GM12878 (cell line): Measurements from ENCODE around the gene CHERP. TPM values are rescaled to one million over a fixed set of nuclear protein-coding genes. Genes with fewer than 3 reads are reported as not detected.

Experiments
- BMI1 ChIP-seq: fragments of 450-650 bp; IDR thresholded peaks from 2 replicates; pipeline ENCODE4 v1.6.1; 2016; ENCODE audit warnings: mild to moderate bottlenecking, moderate library complexity, borderline replicate concordance
- CEBPB ChIP-seq, 2 experiments: fragments of 150-350 bp in 1 of 2; IDR thresholded peaks; 2 replicates each; pipeline ENCODE4 v1.6.1; 2012 to 2014; ENCODE audit warnings: low read depth in 2 of 2, low read length in 2 of 2, borderline replicate concordance in 1 of 2, inconsistent platforms in 1 of 2
- CHD4 ChIP-seq: fragments of 200-600 bp; sonication (generic); IDR thresholded peaks from 2 replicates; pipeline ENCODE4 v1.6.1; 2016; ENCODE audit warnings: mild to moderate bottlenecking
- CREM ChIP-seq: IDR thresholded peaks from 2 replicates; pipeline ENCODE4 v1.6.1; 2014; ENCODE audit warnings: antibody characterized with exemption, low read depth
- FOS ChIP-seq: IDR thresholded peaks from 3 replicates; pipeline ENCODE4 v1.6.1; 2011; ENCODE audit warnings: borderline replicate concordance; ENCODE audit not compliant: insufficient read length; ENCODE audit errors: extremely low read depth
- FOXM1 ChIP-seq: IDR thresholded peaks from 2 replicates; pipeline ENCODE4 v1.6.1; 2012; ENCODE audit warnings: low read depth, mild to moderate bottlenecking, inconsistent platforms, low read length, moderate library complexity
- IKZF2 ChIP-seq, 2 experiments: fragments of 450-650 bp; IDR thresholded peaks; 2 replicates each; pipeline ENCODE4 v1.6.1; 2017; ENCODE audit warnings: mild to moderate bottlenecking in 2 of 2, moderate library complexity in 2 of 2
- LARP7 ChIP-seq: fragments of 450-650 bp; IDR thresholded peaks from 2 replicates; pipeline ENCODE4 v1.6.1; 2017; ENCODE audit warnings: mild to moderate bottlenecking
- MTA2 ChIP-seq: fragments of 450-650 bp; IDR thresholded peaks from 2 replicates; pipeline ENCODE4 v1.6.1; 2016; ENCODE audit warnings: low read depth, mild to moderate bottlenecking, moderate library complexity
- MTA3 ChIP-seq: IDR thresholded peaks from 2 replicates; pipeline ENCODE4 v1.6.1; 2012; ENCODE audit warnings: low read length, inconsistent platforms, borderline replicate concordance
- NFYA ChIP-seq: IDR thresholded peaks from 2 replicates; pipeline ENCODE4 v1.6.1; 2011; ENCODE audit warnings: low read depth, mild to moderate bottlenecking, low read length, improper control_type of control experiment, borderline replicate concordance
- NFYB ChIP-seq: IDR thresholded peaks from 2 replicates; pipeline ENCODE4 v1.6.1; 2011; ENCODE audit warnings: low read depth, mild to moderate bottlenecking, low read length, improper control_type of control experiment, moderate library complexity; ENCODE audit not compliant: insufficient read depth
- NR2F1 ChIP-seq: fragments of 450-650 bp; conservative IDR thresholded peaks from 2 replicates; pipeline ENCODE4 v1.6.1; 2017; ENCODE audit warnings: mild to moderate bottlenecking
- NRF1 ChIP-seq: conservative IDR thresholded peaks from 2 replicates; pipeline ENCODE4 v1.6.1; 2011; ENCODE audit warnings: mild to moderate bottlenecking, low read depth, low read length, improper control_type of control experiment
- PML ChIP-seq: IDR thresholded peaks from 2 replicates; pipeline ENCODE4 v1.6.1; 2012; ENCODE audit warnings: low read length, inconsistent platforms
- POU2F2 ChIP-seq: IDR thresholded peaks from 3 replicates; pipeline ENCODE4 v1.6.1; 2011; ENCODE audit warnings: low read depth, mild to moderate bottlenecking, low read length, borderline replicate concordance
- RAD21 ChIP-seq: IDR thresholded peaks from 2 replicates; pipeline ENCODE4 v1.6.1; 2011; ENCODE audit warnings: mild to moderate bottlenecking, low read depth, low read length, moderate library complexity; ENCODE audit not compliant: insufficient read depth
- RCOR1 ChIP-seq: conservative IDR thresholded peaks from 2 replicates; pipeline ENCODE4 v1.6.1; 2012; ENCODE audit warnings: low read depth, low read length, improper control_type of control experiment
- SIX5 ChIP-seq: IDR thresholded peaks from 2 replicates; pipeline ENCODE4 v1.6.1; 2011; ENCODE audit warnings: mild to moderate bottlenecking, low read depth, low read length, moderate library complexity; ENCODE audit not compliant: severe bottlenecking
- SREBF1 ChIP-seq: IDR thresholded peaks from 2 replicates; pipeline ENCODE4 v1.6.1; 2012; ENCODE audit warnings: mild to moderate bottlenecking, low read length
- SREBF2 ChIP-seq: IDR thresholded peaks from 2 replicates; pipeline ENCODE4 v1.6.1; 2012; ENCODE audit warnings: mild to moderate bottlenecking, low read length
- STAT1 ChIP-seq: fragments of 450-650 bp; conservative IDR thresholded peaks from 2 replicates; pipeline ENCODE4 v1.6.1; 2014; ENCODE audit warnings: antibody characterized with exemption, mild to moderate bottlenecking
- TBL1XR1 ChIP-seq: IDR thresholded peaks from 2 replicates; pipeline ENCODE4 v1.6.1; 2012; ENCODE audit warnings: low read depth, low read length, improper control_type of control experiment
- polyA plus RNA-seq, 11 experiments: library from polyadenylated mRNA; depleted of rRNA in 4 of 11; unstranded in 6 of 11; stranded (reverse) in 5 of 11; fragments of >200 nt; fragmentation: Nextera tagmentation in 4 of 11; fragmentation: Illumina TruSeq in 1 of 11; extraction: Ambion mirVana in 4 of 11; extraction: Trizol in 1 of 11; gene quantifications; 1 replicate in 1 of 11; 2 replicates in 10 of 11; pipeline versions ENCODE4 v1.2.1 to v1.2.3, GENCODE V29; 2011 to 2016; ENCODE audit warnings: inconsistent platforms in 2 of 11, missing spikeins in 2 of 11, low read depth in 1 of 11
- total RNA-seq, 4 experiments: library from RNA; depleted of rRNA in 3 of 4; stranded (reverse); fragments of >200 nt in 3 of 4; fragmentation: Illumina TruSeq in 1 of 4; extraction: Trizol in 1 of 4; gene quantifications; 2 replicates each; pipeline versions ENCODE4 v1.2.1 to v1.2.3, GENCODE V29; 2013 to 2021
- TF ChIP-seq, protein P1 (sequence below): IDR thresholded peaks from 2 replicates; pipeline ENCODE4 v1.6.1; 2011; ENCODE audit warnings: low read depth, low read length, improper control_type of control experiment, borderline replicate concordance
- TF ChIP-seq, protein P2 (sequence below): IDR thresholded peaks from 2 replicates; pipeline ENCODE4 v1.6.1; 2012; ENCODE audit warnings: low read depth, low read length, improper control_type of control experiment
- TF ChIP-seq, protein P3 (sequence below): IDR thresholded peaks from 2 replicates; pipeline ENCODE4 v1.6.1; 2011; ENCODE audit warnings: low read depth, mild to moderate bottlenecking, low read length, moderate library complexity, borderline replicate concordance; ENCODE audit errors: extremely low read depth

Gene CHERP
- total and polyA plus RNA-seq, 10 of the 15 experiments (the other 5 are each of a cell fraction or from before 2014, with no cell fraction given), result 0.66 to 65.3 (median 12.2) TPM

DNA sequence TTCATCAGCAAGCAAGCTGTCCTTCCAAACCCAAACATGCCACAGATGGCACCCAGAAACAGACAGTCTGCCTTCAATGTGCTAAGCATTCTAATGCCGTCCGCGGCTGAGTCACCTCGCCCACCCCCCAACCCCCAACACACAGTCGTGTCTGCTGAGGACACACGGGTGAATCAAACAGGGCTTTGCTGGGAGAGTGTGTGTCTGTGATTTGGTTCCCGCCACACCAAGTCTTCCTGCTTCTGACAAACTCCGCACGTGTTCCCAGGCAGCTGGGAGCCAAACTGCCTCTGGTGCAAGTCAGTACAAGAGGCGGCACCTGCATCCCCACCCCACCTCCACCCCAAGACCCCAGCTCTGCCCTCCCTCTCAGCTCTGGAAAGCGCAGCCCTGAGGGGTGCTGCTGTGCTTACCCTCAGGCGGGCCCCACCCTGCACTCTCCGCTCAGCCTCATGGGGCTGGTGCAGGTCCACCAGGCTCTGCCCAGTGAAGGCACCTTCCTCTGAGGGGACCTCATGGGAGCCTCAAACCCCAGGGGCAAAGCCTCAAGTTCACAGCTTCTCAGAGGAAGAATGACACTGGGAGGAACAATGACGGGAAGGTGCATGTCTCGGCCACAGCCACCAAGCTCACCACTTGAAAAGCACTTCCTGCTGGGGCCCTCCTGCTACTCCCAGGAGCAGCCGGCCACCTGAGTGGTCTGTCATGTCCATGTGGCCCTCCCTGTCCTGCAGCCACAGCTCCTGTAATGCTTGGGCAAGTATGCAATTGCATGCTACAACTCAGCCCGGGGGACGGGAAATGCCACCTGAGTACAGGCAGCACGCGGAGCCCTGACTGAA is 45.0 kb upstream of the CHERP start (continued):
- TF ChIP-seq SIX5 (no peak), CEBPB (IDR thresholded peaks at IDR 0.05; ENCODE audit: borderline replicate concordance in 1 of 2, low read depth in 2 of 2, low read length in 2 of 2) (no peak), RAD21 (no peak), STAT1 (no peak), FOS (no peak), BMI1 (no peak), TBL1XR1 (peak; percentile 69; the same call in 1 of the 2 replicates), PML (no peak), NFYB (0 out of 2 replicates have a peak, but pooled peaks have one; percentile 8), NRF1 (no peak), RCOR1 (no peak), MTA2 (0 out of 2 replicates have a peak, but pooled peaks have one; percentile 55), POU2F2 (peak; percentile 31; the same call in 2 of the 3 replicates), CHD4 (no peak), IKZF2 (IDR thresholded peaks at IDR 0.05) (peak; percentile 75 to 76), SREBF1 (no peak), CREM (peak; percentile 4; the same call in 1 of the 2 replicates), NFYA (no peak), NR2F1 (peak; percentile 72), LARP7 (no peak; the same call in 1 of the 2 replicates), SREBF2 (no peak), MTA3 (no peak), FOXM1 (no peak)
- TF ChIP-seq, protein P1, sequence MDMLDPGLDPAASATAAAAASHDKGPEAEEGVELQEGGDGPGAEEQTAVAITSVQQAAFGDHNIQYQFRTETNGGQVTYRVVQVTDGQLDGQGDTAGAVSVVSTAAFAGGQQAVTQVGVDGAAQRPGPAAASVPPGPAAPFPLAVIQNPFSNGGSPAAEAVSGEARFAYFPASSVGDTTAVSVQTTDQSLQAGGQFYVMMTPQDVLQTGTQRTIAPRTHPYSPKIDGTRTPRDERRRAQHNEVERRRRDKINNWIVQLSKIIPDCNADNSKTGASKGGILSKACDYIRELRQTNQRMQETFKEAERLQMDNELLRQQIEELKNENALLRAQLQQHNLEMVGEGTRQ, result no peak; the same call in 1 of the 2 replicates
- TF ChIP-seq, protein P2, sequence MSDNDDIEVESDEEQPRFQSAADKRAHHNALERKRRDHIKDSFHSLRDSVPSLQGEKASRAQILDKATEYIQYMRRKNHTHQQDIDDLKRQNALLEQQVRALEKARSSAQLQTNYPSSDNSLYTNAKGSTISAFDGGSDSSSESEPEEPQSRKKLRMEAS, result peak; percentile 57
- TF ChIP-seq, protein P3, sequence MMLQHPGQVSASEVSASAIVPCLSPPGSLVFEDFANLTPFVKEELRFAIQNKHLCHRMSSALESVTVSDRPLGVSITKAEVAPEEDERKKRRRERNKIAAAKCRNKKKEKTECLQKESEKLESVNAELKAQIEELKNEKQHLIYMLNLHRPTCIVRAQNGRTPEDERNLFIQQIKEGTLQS, result no peak
